GM21381 (cell line): ENCODE results near the gene RASGEF1C.
"Not testable (repeated sequence)": the region's sequence is repeated elsewhere in the genome, so short reads cannot be mapped to it uniquely, and the experiment has no call there.

Experiments
- ATAC-seq: cut with Tn5 transposase; IDR thresholded peaks from one replicate; pipeline ENCODE4 v1.9.1; 2021; ENCODE audit warnings: mild to moderate bottlenecking, moderate library complexity; ENCODE audit not compliant: unreplicated experiment

RASGEF1C gene

GRCh38 chr5:180103487-180104167 lies 105.4 kb downstream of the RASGEF1C start:
- no peak for ATAC-seq

- ATAC-seq: no peak
Observed at GRCh38 chr5:180102636-180103035, 106.4 kb downstream of the RASGEF1C start.

- no peak for ATAC-seq
Observed at GRCh38 chr5:180101451-180102105, 107.4 kb downstream of the RASGEF1C start.

- ATAC-seq: no peak
Observed at GRCh38 chr5:180100621-180101450, 108.2 kb downstream of the RASGEF1C start.

GRCh38 chr5:180099733-180100611 lies 109.0 kb downstream of the RASGEF1C start:
- ATAC-seq: no peak

- ATAC-seq: no peak
Observed at GRCh38 chr5:180098991-180099732, 109.8 kb downstream of the RASGEF1C start.

- no peak for ATAC-seq
Observed at GRCh38 chr5:180098526-180098925, 110.5 kb downstream of the RASGEF1C start.

- ATAC-seq: no peak
Observed at GRCh38 chr5:180097926-180098325, 111.1 kb downstream of the RASGEF1C start.

GRCh38 chr5:180097163-180097894 lies 111.7 kb downstream of the RASGEF1C start:
- ATAC-seq: no peak

GRCh38 chr5:180096616-180097015 lies 112.4 kb downstream of the RASGEF1C start:
- ATAC-seq: no peak

GRCh38 chr5:180095545-180095944 lies 113.5 kb downstream of the RASGEF1C start:
- ATAC-seq: no peak

GRCh38 chr5:180093651-180094382 lies 115.2 kb downstream of the RASGEF1C start:
- no peak for ATAC-seq

- ATAC-seq: no peak
Observed at GRCh38 chr5:180093241-180093640, 115.8 kb downstream of the RASGEF1C start.

- ATAC-seq: no peak
Observed at GRCh38 chr5:180090769-180091546, 118.1 kb downstream of the RASGEF1C start.

- ATAC-seq: no peak
Observed at GRCh38 chr5:180090098-180090768, 118.8 kb downstream of the RASGEF1C start.

- not testable (repeated sequence) for ATAC-seq
Observed at GRCh38 chr5:180089628-180090027, 119.4 kb downstream of the RASGEF1C start.

GRCh38 chr5:180088561-180088960 lies 120.5 kb downstream of the RASGEF1C start:
- no peak for ATAC-seq
